DMS 273 (cell line): ENCODE results near the gene ATP2B1.

Source experiments
- DNase-seq: peaks from one replicate; lab custom pipeline; 2025; ENCODE audit not compliant: unreplicated experiment; lab: John Stamatoyannopoulos, UW

Gene ATP2B1

GRCh38 chr12:89603678-89604077 is 105.0 kb downstream of the ATP2B1 start:
- no peak for DNase-seq

DNA sequence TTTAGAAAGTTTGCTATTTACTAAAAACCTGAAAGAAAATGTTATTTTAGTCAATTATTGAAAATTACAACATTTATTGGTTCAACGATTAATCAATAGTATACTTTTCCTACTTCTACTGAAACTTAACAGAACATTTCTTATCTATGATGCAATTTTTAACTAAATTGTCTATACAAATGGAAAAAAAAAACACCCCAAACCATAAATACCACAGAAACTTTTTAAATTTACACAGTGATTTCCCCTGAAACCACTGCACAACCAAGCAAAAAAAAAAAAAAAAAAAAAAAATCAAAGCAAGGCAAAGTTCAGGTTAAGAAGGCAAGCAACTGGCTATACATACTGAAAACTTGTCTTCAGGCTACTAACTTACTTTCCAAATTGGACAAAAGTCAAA is 110.9 kb downstream of the ATP2B1 start:
- DNase-seq, result no peak

GRCh38 chr12:89597210-89597609 is 111.4 kb downstream of the ATP2B1 start:
- DNase-seq, result no peak

GRCh38 chr12:89593873-89594272 is 114.8 kb downstream of the ATP2B1 start:
- DNase-seq, result no peak

GRCh38 chr12:89593233-89593632 is 115.4 kb downstream of the ATP2B1 start:
- no peak for DNase-seq

- DNase-seq, result no peak
Measured at GRCh38 chr12:89589753-89590152, 118.9 kb downstream of the ATP2B1 start.

- no peak for DNase-seq
Measured at GRCh38 chr12:89578499-89578898, 130.1 kb downstream of the ATP2B1 start.

- no peak for DNase-seq
Measured at GRCh38 chr12:89576572-89577220, 131.9 kb downstream of the ATP2B1 start.

DNA sequence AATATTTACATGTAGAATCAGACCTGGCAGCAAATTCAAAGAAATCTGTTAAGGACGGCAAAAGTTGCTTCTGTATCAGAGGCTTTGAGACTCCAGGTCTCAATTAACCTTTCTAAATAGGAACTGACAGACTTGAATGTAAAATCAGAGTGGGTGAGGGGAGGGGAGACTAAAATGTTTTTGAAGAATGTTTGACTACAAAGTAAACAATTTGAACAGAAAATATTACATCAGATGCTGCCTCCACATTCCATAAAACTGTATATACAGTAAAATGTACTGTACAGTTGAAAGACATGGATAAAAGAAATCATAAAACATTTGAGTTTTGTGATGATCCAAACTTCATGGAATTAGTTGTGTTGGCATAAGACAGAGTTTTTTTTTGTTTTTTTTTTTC is 133.3 kb downstream of the ATP2B1 start:
- no peak for DNase-seq

GRCh38 chr12:89574736-89575208 is 133.9 kb downstream of the ATP2B1 start:
- peak; percentile 31 for DNase-seq

DNA sequence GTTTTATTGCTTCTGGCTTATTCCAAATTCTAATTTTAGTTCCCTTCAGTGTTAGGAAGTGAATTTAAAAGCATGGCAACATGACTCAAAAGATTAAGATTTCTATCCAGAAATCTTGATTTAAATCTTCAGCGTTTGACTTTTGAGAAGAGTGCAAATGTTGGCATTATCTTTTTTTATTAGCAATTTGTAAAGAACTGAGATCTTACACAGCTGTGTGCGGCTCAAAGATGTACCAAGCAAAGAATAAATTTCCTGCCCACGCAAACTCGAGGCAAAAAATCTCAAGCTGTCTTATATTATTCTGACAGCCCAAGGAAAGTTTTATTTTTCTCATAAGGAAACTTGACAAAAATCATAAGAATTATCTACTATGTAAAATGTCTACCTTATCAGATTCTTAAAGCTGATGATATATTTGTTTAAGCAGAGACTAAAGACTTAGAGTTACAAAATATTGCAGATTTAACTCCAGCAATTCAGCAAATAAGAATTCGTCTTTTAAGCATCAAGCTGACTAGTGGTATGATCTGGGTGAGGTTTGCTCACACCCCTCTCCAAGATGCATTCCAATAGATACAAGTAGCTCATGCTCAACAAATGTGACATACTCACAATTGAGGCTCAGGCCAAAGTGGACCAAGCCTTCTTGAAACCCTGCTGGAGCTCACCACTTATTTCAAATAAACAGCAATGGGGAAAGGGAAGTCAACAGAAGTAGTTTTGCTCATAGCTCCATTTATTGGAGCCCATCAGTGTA is 135.4 kb downstream of the ATP2B1 start:
- DNase-seq, result no peak

DNA sequence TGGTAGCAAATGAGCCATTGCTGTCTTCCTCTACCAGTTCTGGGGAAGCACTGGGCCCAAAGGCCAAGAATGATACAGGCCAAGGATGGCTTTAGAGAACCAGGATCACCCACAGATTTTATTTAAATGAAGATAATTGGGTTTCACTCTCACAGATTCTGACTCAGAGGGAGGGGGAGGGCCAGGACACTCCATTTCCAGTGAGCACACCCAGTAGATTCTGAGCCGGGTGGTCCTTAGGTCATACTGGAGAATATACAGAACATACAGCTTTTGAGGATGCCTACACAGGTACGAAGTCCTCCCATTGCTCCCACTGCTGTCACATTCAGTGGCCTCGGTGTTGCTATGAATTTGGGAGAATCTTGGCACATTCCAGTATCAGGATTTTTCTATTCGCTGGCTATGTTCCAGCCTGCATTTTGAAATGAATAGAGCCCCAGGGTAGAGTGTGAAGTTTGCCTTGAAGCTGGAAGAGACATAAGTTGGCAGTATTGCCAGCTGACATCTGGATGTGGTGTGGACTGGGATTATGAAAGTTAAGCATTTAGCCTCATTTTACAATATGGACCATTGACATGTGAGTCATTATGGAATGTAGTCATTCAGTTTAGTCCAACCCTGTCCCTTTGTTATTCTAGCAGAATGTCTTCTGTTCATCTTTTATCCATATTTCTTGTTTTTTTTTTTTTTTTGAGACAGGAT is 137.0 kb downstream of the ATP2B1 start:
- DNase-seq, result no peak

GRCh38 chr12:89568484-89568883 is 140.2 kb downstream of the ATP2B1 start:
- no peak for DNase-seq

DNA sequence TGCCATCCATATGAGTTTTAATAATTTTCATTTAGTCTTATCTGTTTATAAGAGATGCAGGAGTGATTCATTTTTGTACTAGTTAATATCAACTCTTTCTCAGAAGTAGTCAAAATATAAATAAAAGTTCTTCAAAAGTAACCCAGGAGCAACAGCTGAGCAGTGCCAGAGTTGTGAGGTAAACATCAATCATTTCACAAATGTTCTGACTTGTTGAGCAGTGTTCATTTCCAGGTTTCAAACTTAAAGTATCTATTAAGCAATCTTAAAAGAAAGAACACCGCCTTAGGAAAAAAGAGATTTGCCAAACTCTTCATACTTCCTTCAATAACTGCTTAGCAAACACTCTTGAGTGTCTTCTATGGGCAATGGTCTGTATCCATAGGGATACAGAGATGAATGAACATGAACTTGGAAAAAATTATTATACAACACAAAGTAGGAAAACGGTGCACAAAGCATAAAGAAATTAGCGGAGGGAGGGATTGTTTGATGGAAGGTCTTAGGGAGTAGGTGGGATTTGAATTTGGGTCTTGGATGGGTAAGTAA is 140.9 kb downstream of the ATP2B1 start:
- no peak for DNase-seq

DNA sequence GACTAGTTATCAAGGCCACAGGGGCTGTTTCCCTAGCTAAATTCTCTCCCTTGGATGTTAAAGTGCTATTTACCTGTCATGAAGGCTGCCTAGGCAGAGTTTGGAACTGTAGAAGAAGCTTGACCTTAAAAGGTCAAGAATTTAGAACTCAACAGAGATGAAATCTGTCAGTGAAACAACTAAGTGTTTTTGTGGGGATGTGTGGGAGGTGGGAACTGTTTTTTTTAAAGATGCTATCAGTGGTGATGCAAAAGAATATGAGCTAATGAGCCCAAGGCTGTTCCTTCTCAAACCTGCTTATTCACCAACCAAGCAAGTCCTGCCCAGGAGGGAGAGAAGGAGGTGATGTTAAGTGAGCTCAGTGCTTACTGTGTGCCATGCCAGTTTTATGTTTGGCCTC is 142.0 kb downstream of the ATP2B1 start:
- no peak for DNase-seq

- no peak for DNase-seq
Measured at GRCh38 chr12:89565002-89565401, 143.6 kb downstream of the ATP2B1 start.

DNA sequence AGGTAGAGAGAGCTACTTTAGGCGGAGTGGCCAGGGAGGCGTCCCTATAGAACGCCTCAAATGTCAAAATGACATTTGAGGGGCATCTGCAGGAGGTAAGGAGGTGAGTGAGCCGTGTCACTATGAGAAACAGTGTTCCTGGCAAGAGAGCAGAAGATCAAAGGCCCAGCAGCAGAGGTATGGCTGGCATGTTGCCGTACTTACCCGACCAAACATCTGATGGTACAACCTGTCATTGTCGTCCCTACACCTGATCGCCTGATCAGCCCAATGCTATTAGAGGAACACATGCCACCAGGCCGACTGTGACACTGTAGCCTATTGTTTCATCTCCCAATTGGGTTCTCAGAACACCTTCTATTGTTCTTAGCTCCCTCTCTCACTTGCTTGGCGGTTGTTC is 148.9 kb downstream of the ATP2B1 start:
- DNase-seq, result no peak

- peak; percentile 23 for DNase-seq
Measured at GRCh38 chr12:89556976-89557375, 151.7 kb downstream of the ATP2B1 start.

DNA sequence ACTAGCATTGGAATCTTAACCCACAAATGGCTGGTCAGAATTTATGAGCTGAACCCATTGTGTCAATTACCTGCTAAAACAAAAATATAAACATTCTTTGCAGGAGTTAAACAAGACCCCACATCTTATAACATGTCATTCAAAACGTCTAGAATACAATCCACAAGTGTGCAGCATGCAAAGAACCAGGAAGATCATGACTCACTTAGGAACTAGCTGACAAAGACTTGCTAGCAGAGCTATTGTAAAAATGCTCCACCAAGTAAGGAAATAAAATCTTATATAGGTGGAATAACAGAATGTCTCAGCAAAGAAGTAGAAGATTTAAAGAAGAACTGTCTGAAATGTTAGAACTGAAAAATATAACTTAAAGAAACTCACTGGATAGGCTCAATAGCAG is 156.3 kb downstream of the ATP2B1 start:
- no peak for DNase-seq

DNA sequence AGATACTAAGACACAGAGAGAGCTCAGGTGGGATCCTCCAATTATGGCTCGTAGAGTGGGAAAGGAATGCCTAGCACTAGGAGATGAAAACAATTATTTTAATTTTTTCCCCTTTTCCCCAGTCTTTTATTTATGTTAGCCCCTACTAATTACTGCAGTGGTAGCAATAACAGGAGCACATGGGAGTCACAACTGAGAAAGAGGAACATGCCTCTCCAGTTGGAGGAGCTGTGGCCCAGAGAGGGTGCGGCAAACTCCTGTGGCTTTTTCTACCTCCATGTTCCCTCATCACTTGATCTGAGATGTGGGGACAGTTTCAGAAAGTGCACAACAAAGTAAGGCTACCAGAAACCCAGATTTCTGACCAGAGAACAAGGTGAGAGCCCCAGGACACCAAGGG is 156.9 kb downstream of the ATP2B1 start:
- DNase-seq, result no peak

GRCh38 chr12:89547101-89547500 is 161.5 kb downstream of the ATP2B1 start:
- no peak for DNase-seq

- DNase-seq, result no peak
Measured at GRCh38 chr12:89546151-89546550, 162.5 kb downstream of the ATP2B1 start.
